HEK293T (cell line): Measurements from ENCODE around the gene TBC1D22A.

Experiments used
- ARNT ChIP-seq: fragments of 450-650 bp; IDR thresholded peaks from 2 replicates; pipeline ENCODE4 v1.6.1; 2017; ENCODE audit warnings: mild to moderate bottlenecking
- BHLHE40 ChIP-seq: fragments of 450-650 bp; IDR thresholded peaks from 2 replicates; pipeline ENCODE4 v1.6.1; 2016; ENCODE audit warnings: mild to moderate bottlenecking, moderate library complexity, borderline replicate concordance
- CTBP1 ChIP-seq: fragments of 450-650 bp; IDR thresholded peaks from 2 replicates; pipeline ENCODE4 v1.6.1; 2016; ENCODE audit warnings: borderline replicate concordance
- ELF4 ChIP-seq: fragments of 450-650 bp; IDR thresholded peaks from 2 replicates; pipeline ENCODE4 v1.6.1; 2017; ENCODE audit warnings: antibody characterized with exemption
- FOXA1 ChIP-seq: fragments of 450-650 bp; IDR thresholded peaks from 2 replicates; pipeline ENCODE4 v1.6.1; 2016; ENCODE audit warnings: mild to moderate bottlenecking
- FOXK2 ChIP-seq: fragments of 450-650 bp; IDR thresholded peaks from 2 replicates; pipeline ENCODE4 v1.6.1; 2016; ENCODE audit warnings: mild to moderate bottlenecking
- FOXM1 ChIP-seq: fragments of 450-650 bp; IDR thresholded peaks from 2 replicates; pipeline ENCODE4 v1.6.1; 2017; ENCODE audit warnings: mild to moderate bottlenecking, borderline replicate concordance
- L3MBTL2 ChIP-seq: fragments of 450-650 bp; conservative IDR thresholded peaks from 2 replicates; pipeline ENCODE4 v1.6.1; 2016; ENCODE audit warnings: mild to moderate bottlenecking
- NFRKB ChIP-seq: fragments of 450-650 bp; IDR thresholded peaks from 2 replicates; pipeline ENCODE4 v1.6.1; 2016; ENCODE audit warnings: mild to moderate bottlenecking, moderate library complexity
- SP1 ChIP-seq: fragments of 450-650 bp; IDR thresholded peaks from 2 replicates; pipeline ENCODE4 v1.6.1; 2017
- SUZ12 ChIP-seq: fragments of 450-650 bp; IDR thresholded peaks from 2 replicates; pipeline ENCODE4 v1.6.1; 2016; ENCODE audit warnings: mild to moderate bottlenecking
- TARDBP ChIP-seq: fragments of 450-650 bp; IDR thresholded peaks from 2 replicates; pipeline ENCODE4 v1.6.1; 2016
- TF ChIP-seq, protein P1 (sequence below): fragments of 450-650 bp; IDR thresholded peaks from 2 replicates; pipeline ENCODE4 v1.6.1; 2016

- TF ChIP-seq SP1: no peak
- no peak for TF ChIP-seq NFRKB
- no peak for TF ChIP-seq ELF4
- no peak for TF ChIP-seq TARDBP
- no peak for TF ChIP-seq BHLHE40
- no peak for TF ChIP-seq FOXA1
- TF ChIP-seq SUZ12: no peak
- TF ChIP-seq, protein P1, sequence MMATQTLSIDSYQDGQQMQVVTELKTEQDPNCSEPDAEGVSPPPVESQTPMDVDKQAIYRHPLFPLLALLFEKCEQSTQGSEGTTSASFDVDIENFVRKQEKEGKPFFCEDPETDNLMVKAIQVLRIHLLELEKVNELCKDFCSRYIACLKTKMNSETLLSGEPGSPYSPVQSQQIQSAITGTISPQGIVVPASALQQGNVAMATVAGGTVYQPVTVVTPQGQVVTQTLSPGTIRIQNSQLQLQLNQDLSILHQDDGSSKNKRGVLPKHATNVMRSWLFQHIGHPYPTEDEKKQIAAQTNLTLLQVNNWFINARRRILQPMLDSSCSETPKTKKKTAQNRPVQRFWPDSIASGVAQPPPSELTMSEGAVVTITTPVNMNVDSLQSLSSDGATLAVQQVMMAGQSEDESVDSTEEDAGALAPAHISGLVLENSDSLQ: no peak
- TF ChIP-seq L3MBTL2: no peak
- no peak for TF ChIP-seq FOXM1
- no peak for TF ChIP-seq FOXK2
- no peak for TF ChIP-seq CTBP1
- TF ChIP-seq ARNT: no peak
Observed at GRCh38 chr22:47119181-47119580, 356.7 kb downstream of the TBC1D22A start.
